ENCODE measurements around the gene KLHL17.
"Not testable (repeated sequence)": the region's sequence is repeated elsewhere in the genome, so short reads cannot be mapped to it uniquely, and the experiment has no call there.

KLHL17 gene

GRCh38 chr1:937521-937920 lies 22.9 kb upstream of the KLHL17 start:
- no peak for DNase-seq

- no peak for DNase-seq
These were observed 22.2 kb upstream of the KLHL17 start for GRCh38 chr1:938088-938683.

- no peak for DNase-seq
These were observed 21.5 kb upstream of the KLHL17 start for GRCh38 chr1:938711-939489.

GRCh38 chr1:939511-940106 lies 20.8 kb upstream of the KLHL17 start:
- DNase-seq = no peak

- peak; percentile 88 for DNase-seq
These were observed 20.0 kb upstream of the KLHL17 start for GRCh38 chr1:940107-941014.

GRCh38 chr1:941015-941587 lies 19.3 kb upstream of the KLHL17 start:
- no peak for DNase-seq

GRCh38 chr1:941588-942383 lies 18.6 kb upstream of the KLHL17 start:
- DNase-seq = peak; percentile 94

GRCh38 chr1:942411-942821 lies 18.0 kb upstream of the KLHL17 start:
- DNase-seq = peak; percentile 53

- DNase-seq = peak; percentile 71
These were observed 17.4 kb upstream of the KLHL17 start for GRCh38 chr1:942864-943533.

- DNase-seq = no peak
These were observed 16.6 kb upstream of the KLHL17 start for GRCh38 chr1:943545-944340.

- peak; percentile 73 for DNase-seq
These were observed 15.8 kb upstream of the KLHL17 start for GRCh38 chr1:944341-945325.

- DNase-seq = no peak
These were observed 14.5 kb upstream of the KLHL17 start for GRCh38 chr1:945688-946556.

- not testable (repeated sequence) for DNase-seq
These were observed 13.6 kb upstream of the KLHL17 start for GRCh38 chr1:946811-947210.

- DNase-seq = no peak
These were observed 12.4 kb upstream of the KLHL17 start for GRCh38 chr1:947958-948357.

- no peak for DNase-seq
These were observed 10.1 kb upstream of the KLHL17 start for GRCh38 chr1:950268-950667.

- no peak for DNase-seq
These were observed 9.5 kb upstream of the KLHL17 start for GRCh38 chr1:950881-951280.

GRCh38 chr1:951364-951763 lies 9.0 kb upstream of the KLHL17 start:
- DNase-seq = no peak

GRCh38 chr1:952201-952600 lies 8.2 kb upstream of the KLHL17 start:
- DNase-seq = no peak
